Dendritic cell treated with granulocyte-macrophage colony-stimulating factor and Interleukin-4, amounts not matched to agents 40 ng/mL and 50 ng/mL, for 4 days (primary cell): ENCODE measurements around the gene ID4.

ENCODE experiments used
- H3K27ac Mint-ChIP-seq: one replicate; pipeline ENCODE4 v1.8.0; 2022; ENCODE audit warnings: mild to moderate bottlenecking, mixed read lengths
- H3K27me3 Mint-ChIP-seq: one replicate; pipeline ENCODE4 v1.8.0; 2022; ENCODE audit warnings: mild to moderate bottlenecking, mixed read lengths
- H3K36me3 Mint-ChIP-seq: one replicate; pipeline ENCODE4 v1.8.0; 2022; ENCODE audit warnings: low read depth, mixed read lengths
- H3K4me1 Mint-ChIP-seq: one replicate; pipeline ENCODE4 v1.8.0; 2022; ENCODE audit warnings: low read depth, mixed read lengths
- H3K4me3 Mint-ChIP-seq: one replicate; pipeline ENCODE4 v1.8.0; 2022; ENCODE audit warnings: mild to moderate bottlenecking, moderate library complexity, mixed read lengths
- H3K9me3 Mint-ChIP-seq: one replicate; pipeline ENCODE4 v1.8.0; 2022; ENCODE audit warnings: mixed read lengths
- intact Hi-C: fragments of 100-400 bp; cut with micrococcal nuclease; formaldehyde crosslinking; loops from one replicate; pipeline ENCODE4 v1.15.0; 2022

ID4 gene

GRCh38 chr6:19836799-19837510 is at the start of gene ID4:
Gene ID4 (plus strand): TSS chr6:19837370. CDS start chr6:19837755, 385 bp downstream.
- no peaks in the 10 kb centered on the region for H3K9me3 Mint-ChIP-seq
- peaks cover 5% of the 10 kb centered on the region for H3K4me1 Mint-ChIP-seq
- intact Hi-C loops: no loop called here
- H3K4me3 Mint-ChIP-seq: no peak within 1 kb of the TSS
- no peak within 1 kb of the TSS for H3K27ac Mint-ChIP-seq
- H3K36me3 Mint-ChIP-seq: no peaks in the 10 kb centered on the region
- peaks cover 64% of the 10 kb centered on the region for H3K27me3 Mint-ChIP-seq

GRCh38 chr6:19788686-19789085 is 48.5 kb upstream of the ID4 start:
- Mint-ChIP-seq H3K27me3 (no peaks in the 10 kb centered on the region), H3K36me3 (no peaks in the 10 kb centered on the region), H3K27ac (no peak overlapping the region), H3K9me3 (no peaks in the 10 kb centered on the region), H3K4me1 (no peaks in the 10 kb centered on the region), H3K4me3 (no peak overlapping the region)
- intact Hi-C loops: no loop called here

GRCh38 chr6:19789100-19789803 is 47.9 kb upstream of the ID4 start:
- Mint-ChIP-seq H3K27ac (no peak overlapping the region), H3K36me3 (no peaks in the 10 kb centered on the region), H3K27me3 (no peaks in the 10 kb centered on the region), H3K9me3 (no peaks in the 10 kb centered on the region), H3K4me3 (no peak overlapping the region), H3K4me1 (no peaks in the 10 kb centered on the region)
- intact Hi-C loops: no loop called here

GRCh38 chr6:19791267-19791666 is 45.9 kb upstream of the ID4 start:
- no peak overlapping the region for H3K27ac Mint-ChIP-seq
- no peak overlapping the region for H3K4me3 Mint-ChIP-seq
- no peaks in the 10 kb centered on the region for H3K36me3 Mint-ChIP-seq
- H3K4me1 Mint-ChIP-seq: no peaks in the 10 kb centered on the region
- intact Hi-C loops: no loop called here
- H3K27me3 Mint-ChIP-seq: no peaks in the 10 kb centered on the region
- H3K9me3 Mint-ChIP-seq: peaks cover 1% of the 10 kb centered on the region

- Mint-ChIP-seq H3K9me3 (peaks cover 19% of the 10 kb centered on the region), H3K27me3 (no peaks in the 10 kb centered on the region), H3K36me3 (no peaks in the 10 kb centered on the region), H3K4me3 (no peak overlapping the region), H3K4me1 (no peaks in the 10 kb centered on the region), H3K27ac (no peak overlapping the region)
- intact Hi-C loops: no loop called here
Measured at GRCh38 chr6:19795211-19795610, 42.0 kb upstream of the ID4 start.

GRCh38 chr6:19796452-19796851 is 40.7 kb upstream of the ID4 start:
- Mint-ChIP-seq H3K4me3 (no peak overlapping the region), H3K9me3 (peaks cover 19% of the 10 kb centered on the region), H3K36me3 (no peaks in the 10 kb centered on the region), H3K27me3 (no peaks in the 10 kb centered on the region), H3K27ac (no peak overlapping the region), H3K4me1 (no peaks in the 10 kb centered on the region)
- intact Hi-C loops: no loop called here

GRCh38 chr6:19798362-19798761 is 38.8 kb upstream of the ID4 start:
- no peak overlapping the region for H3K27ac Mint-ChIP-seq
- peaks cover 19% of the 10 kb centered on the region for H3K9me3 Mint-ChIP-seq
- H3K4me1 Mint-ChIP-seq: no peaks in the 10 kb centered on the region
- intact Hi-C loops: no loop called here
- H3K27me3 Mint-ChIP-seq: peaks cover 5% of the 10 kb centered on the region
- H3K4me3 Mint-ChIP-seq: no peak overlapping the region
- no peaks in the 10 kb centered on the region for H3K36me3 Mint-ChIP-seq

- H3K4me1 Mint-ChIP-seq: no peaks in the 10 kb centered on the region
- no peak overlapping the region for H3K27ac Mint-ChIP-seq
- intact Hi-C loops: no loop called here
- peaks cover 3% of the 10 kb centered on the region for H3K9me3 Mint-ChIP-seq
- no peaks in the 10 kb centered on the region for H3K36me3 Mint-ChIP-seq
- peaks cover 34% of the 10 kb centered on the region for H3K27me3 Mint-ChIP-seq
- no peak overlapping the region for H3K4me3 Mint-ChIP-seq
Measured at GRCh38 chr6:19802656-19803055, 34.5 kb upstream of the ID4 start.

GRCh38 chr6:19803331-19804204 is 33.6 kb upstream of the ID4 start:
- Mint-ChIP-seq H3K27ac (no peak overlapping the region), H3K9me3 (no peaks in the 10 kb centered on the region), H3K4me1 (no peaks in the 10 kb centered on the region), H3K4me3 (no peak overlapping the region), H3K36me3 (no peaks in the 10 kb centered on the region), H3K27me3 (peaks cover 34% of the 10 kb centered on the region)
- intact Hi-C loops: no loop called here

GRCh38 chr6:19804205-19805128 is 32.7 kb upstream of the ID4 start:
- intact Hi-C loops: no loop called here
- Mint-ChIP-seq H3K27ac (no peak overlapping the region), H3K4me1 (no peaks in the 10 kb centered on the region), H3K9me3 (no peaks in the 10 kb centered on the region), H3K36me3 (no peaks in the 10 kb centered on the region), H3K4me3 (peak overlapping the region; percentile 65), H3K27me3 (peaks cover 34% of the 10 kb centered on the region)

- no peaks in the 10 kb centered on the region for H3K9me3 Mint-ChIP-seq
- intact Hi-C loops: no loop called here
- H3K27ac Mint-ChIP-seq: no peak overlapping the region
- H3K27me3 Mint-ChIP-seq: peaks cover 34% of the 10 kb centered on the region
- H3K36me3 Mint-ChIP-seq: no peaks in the 10 kb centered on the region
- H3K4me3 Mint-ChIP-seq: peak overlapping the region; percentile 50
- H3K4me1 Mint-ChIP-seq: no peaks in the 10 kb centered on the region
Measured at GRCh38 chr6:19805129-19805481, 32.1 kb upstream of the ID4 start.

GRCh38 chr6:19806971-19807396 is 30.2 kb upstream of the ID4 start:
- Mint-ChIP-seq H3K36me3 (no peaks in the 10 kb centered on the region), H3K9me3 (no peaks in the 10 kb centered on the region), H3K27ac (no peak overlapping the region), H3K27me3 (peaks cover 34% of the 10 kb centered on the region), H3K4me3 (no peak overlapping the region), H3K4me1 (no peaks in the 10 kb centered on the region)
- intact Hi-C loops: no loop called here

GRCh38 chr6:19811397-19812079 is 25.6 kb upstream of the ID4 start:
- H3K9me3 Mint-ChIP-seq: no peaks in the 10 kb centered on the region
- no peaks in the 10 kb centered on the region for H3K36me3 Mint-ChIP-seq
- no peak overlapping the region for H3K4me3 Mint-ChIP-seq
- H3K27me3 Mint-ChIP-seq: peaks cover 7% of the 10 kb centered on the region
- intact Hi-C loops: no loop called here
- no peaks in the 10 kb centered on the region for H3K4me1 Mint-ChIP-seq
- no peak overlapping the region for H3K27ac Mint-ChIP-seq
